ENCODE measurements around the gene RNF213. TPM values are rescaled to one million over a fixed set of nuclear protein-coding genes. Genes with fewer than 3 reads are reported as not detected.
"Not testable (repeated sequence)": the region's sequence is repeated elsewhere in the genome, so short reads cannot be mapped to it uniquely, and the experiment has no call there.

The RNF213 gene
- total and polyA plus RNA-seq, 4 donors: 45.1 to 78.3 (median 59.3) TPM

GRCh38 chr17:80319262-80319998 lies 58.8 kb downstream of the RNF213 start:
- WGBS (ENCODE audit: insufficient coverage): 87% methylated on average over 20 of the region's 22 CpGs
- H3K27ac ChIP-seq (ENCODE audit: low read depth, low read length): no peak overlapping the region
- H3K27me3 ChIP-seq (ENCODE audit: control insufficient read depth, insufficient read depth, low read length): no peaks in the 10 kb centered on the region
- peaks cover 42% of the 10 kb centered on the region for H3K36me3 ChIP-seq (ENCODE audit: control insufficient read depth, insufficient read depth, low read length)
- H3K4me3 ChIP-seq (ENCODE audit: low read depth, low read length): no peak overlapping the region
- H3K9me3 ChIP-seq (ENCODE audit: control insufficient read depth, insufficient read depth, low read length): no peaks in the 10 kb centered on the region
- H3K4me1 ChIP-seq (ENCODE audit: control insufficient read depth, insufficient read depth, low read length): no peaks in the 10 kb centered on the region
- peak in 1 of 6 donors; percentile 3 for DNase-seq (ENCODE audit: low read depth in 4 of 6, low spot score in 6 of 6)

GRCh38 chr17:80319999-80320344 lies 59.3 kb downstream of the RNF213 start:
- peaks cover 43% of the 10 kb centered on the region for H3K36me3 ChIP-seq (ENCODE audit: control insufficient read depth, insufficient read depth, low read length)

GRCh38 chr17:80320496-80320895 lies 59.8 kb downstream of the RNF213 start:
- Histone ChIP-seq H3K9me3 (ENCODE audit: control insufficient read depth, insufficient read depth, low read length) (no peaks in the 10 kb centered on the region), H3K27me3 (ENCODE audit: control insufficient read depth, insufficient read depth, low read length) (no peaks in the 10 kb centered on the region), H3K27ac (ENCODE audit: low read depth, low read length) (no peak overlapping the region), H3K36me3 (ENCODE audit: control insufficient read depth, insufficient read depth, low read length) (peaks cover 45% of the 10 kb centered on the region), H3K4me1 (ENCODE audit: control insufficient read depth, insufficient read depth, low read length) (no peaks in the 10 kb centered on the region), H3K4me3 (ENCODE audit: low read depth, low read length) (no peak overlapping the region)
- no peak for DNase-seq (ENCODE audit: low read depth in 4 of 6, low spot score in 6 of 6)
- WGBS (ENCODE audit: insufficient coverage): 95% methylated on average over 10 of the region's 15 CpGs

More at GRCh38 chr17:80319999-80320344, 59.3 kb downstream of the RNF213 start:
- H3K27ac ChIP-seq (ENCODE audit: low read depth, low read length): no peak overlapping the region
- no peaks in the 10 kb centered on the region for H3K4me1 ChIP-seq (ENCODE audit: control insufficient read depth, insufficient read depth, low read length)
- H3K9me3 ChIP-seq (ENCODE audit: control insufficient read depth, insufficient read depth, low read length): no peaks in the 10 kb centered on the region
- WGBS (ENCODE audit: insufficient coverage): 85% methylated on average over 3 of the region's 4 CpGs
- H3K27me3 ChIP-seq (ENCODE audit: control insufficient read depth, insufficient read depth, low read length): no peaks in the 10 kb centered on the region
- no peak for DNase-seq (ENCODE audit: low read depth in 4 of 6, low spot score in 6 of 6)
- no peak overlapping the region for H3K4me3 ChIP-seq (ENCODE audit: low read depth, low read length)

DNA sequence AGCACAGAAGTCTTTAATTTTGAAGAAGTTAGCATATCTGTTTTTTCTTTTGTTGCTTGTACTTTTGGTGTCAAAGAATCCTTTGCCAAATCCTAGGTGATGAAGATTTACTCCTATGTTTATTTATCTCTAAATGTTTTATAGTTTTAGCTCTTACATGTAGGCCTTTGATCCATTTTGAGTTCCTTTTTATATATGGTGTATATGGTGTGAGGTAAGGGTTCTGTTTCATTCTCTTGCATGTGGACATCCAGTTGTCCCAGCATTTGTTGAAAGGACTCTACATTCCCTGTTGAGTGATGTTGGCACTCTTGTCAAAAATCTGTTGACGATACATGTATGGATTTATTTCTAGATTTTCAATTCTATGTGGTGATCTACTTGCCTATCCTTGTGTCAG lies 62.2 kb downstream of the RNF213 start:
- DNase-seq (ENCODE audit: low read depth in 4 of 6, low spot score in 6 of 6): no peak
- Histone ChIP-seq H3K9me3 (ENCODE audit: control insufficient read depth, insufficient read depth, low read length) (no peaks in the 10 kb centered on the region), H3K27ac (ENCODE audit: low read depth, low read length) (no peak overlapping the region), H3K36me3 (ENCODE audit: control insufficient read depth, insufficient read depth, low read length) (peaks cover 26% of the 10 kb centered on the region), H3K4me3 (ENCODE audit: low read depth, low read length) (no peak overlapping the region), H3K27me3 (ENCODE audit: control insufficient read depth, insufficient read depth, low read length) (no peaks in the 10 kb centered on the region), H3K4me1 (ENCODE audit: control insufficient read depth, insufficient read depth, low read length) (no peaks in the 10 kb centered on the region)
- no CpG with 5 or more reads among the region's 1 CpG for WGBS (ENCODE audit: insufficient coverage)

- H3K4me3 ChIP-seq (ENCODE audit: low read depth, low read length): no peak overlapping the region
- H3K9me3 ChIP-seq (ENCODE audit: control insufficient read depth, insufficient read depth, low read length): no peaks in the 10 kb centered on the region
- no CpG with 5 or more reads among the region's 3 CpGs for WGBS (ENCODE audit: insufficient coverage)
- H3K27me3 ChIP-seq (ENCODE audit: control insufficient read depth, insufficient read depth, low read length): no peaks in the 10 kb centered on the region
- H3K4me1 ChIP-seq (ENCODE audit: control insufficient read depth, insufficient read depth, low read length): no peaks in the 10 kb centered on the region
- peaks cover 19% of the 10 kb centered on the region for H3K36me3 ChIP-seq (ENCODE audit: control insufficient read depth, insufficient read depth, low read length)
- DNase-seq (ENCODE audit: low read depth in 4 of 6, low spot score in 6 of 6): no peak
- H3K27ac ChIP-seq (ENCODE audit: low read depth, low read length): no peak overlapping the region
Measured at GRCh38 chr17:80323982-80324381, 63.3 kb downstream of the RNF213 start.

DNA sequence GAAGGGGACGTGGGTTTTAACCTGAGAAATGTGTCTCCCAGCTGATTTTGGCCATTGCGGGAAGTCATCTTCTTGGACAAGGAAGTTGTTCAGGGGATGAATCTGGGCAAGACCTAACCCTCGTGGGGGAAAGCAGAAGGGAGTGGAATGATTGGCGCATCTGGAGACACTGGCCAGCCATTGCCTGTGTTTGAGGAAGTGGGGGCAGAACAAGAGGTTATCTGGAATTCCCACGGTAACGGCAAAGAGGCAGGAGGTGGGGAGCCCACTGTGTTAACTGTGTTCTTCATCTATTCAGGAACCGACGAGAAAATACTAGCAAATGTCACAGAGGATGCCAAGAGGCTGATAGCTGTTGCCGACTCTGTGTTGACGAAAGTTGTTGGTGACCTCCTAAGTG lies 66.9 kb downstream of the RNF213 start:
- H3K36me3 ChIP-seq (ENCODE audit: control insufficient read depth, insufficient read depth, low read length): peaks cover 21% of the 10 kb centered on the region

GRCh38 chr17:80328634-80329380 lies 68.2 kb downstream of the RNF213 start:
- H3K4me1 ChIP-seq (ENCODE audit: control insufficient read depth, insufficient read depth, low read length): no peaks in the 10 kb centered on the region
- H3K9me3 ChIP-seq (ENCODE audit: control insufficient read depth, insufficient read depth, low read length): no peaks in the 10 kb centered on the region
- H3K27ac ChIP-seq (ENCODE audit: low read depth, low read length): no peak overlapping the region
- H3K27me3 ChIP-seq (ENCODE audit: control insufficient read depth, insufficient read depth, low read length): no peaks in the 10 kb centered on the region
- H3K4me3 ChIP-seq (ENCODE audit: low read depth, low read length): no peak overlapping the region
- peaks cover 23% of the 10 kb centered on the region for H3K36me3 ChIP-seq (ENCODE audit: control insufficient read depth, insufficient read depth, low read length)
- 87% methylated on average over 19 of the region's 21 CpGs for WGBS (ENCODE audit: insufficient coverage)
- no peak for DNase-seq (ENCODE audit: low read depth in 4 of 6, low spot score in 6 of 6)

More for the DNA sequence above, 66.9 kb downstream of the RNF213 start:
- no peaks in the 10 kb centered on the region for H3K27me3 ChIP-seq (ENCODE audit: control insufficient read depth, insufficient read depth, low read length)
- WGBS (ENCODE audit: insufficient coverage): 75% methylated on average over 10 of the region's 10 CpGs
- H3K4me3 ChIP-seq (ENCODE audit: low read depth, low read length): no peak overlapping the region
- H3K4me1 ChIP-seq (ENCODE audit: control insufficient read depth, insufficient read depth, low read length): no peaks in the 10 kb centered on the region
- no peak for DNase-seq (ENCODE audit: low read depth in 4 of 6, low spot score in 6 of 6)
- H3K9me3 ChIP-seq (ENCODE audit: control insufficient read depth, insufficient read depth, low read length): no peaks in the 10 kb centered on the region
- H3K27ac ChIP-seq (ENCODE audit: low read depth, low read length): no peak overlapping the region

DNA sequence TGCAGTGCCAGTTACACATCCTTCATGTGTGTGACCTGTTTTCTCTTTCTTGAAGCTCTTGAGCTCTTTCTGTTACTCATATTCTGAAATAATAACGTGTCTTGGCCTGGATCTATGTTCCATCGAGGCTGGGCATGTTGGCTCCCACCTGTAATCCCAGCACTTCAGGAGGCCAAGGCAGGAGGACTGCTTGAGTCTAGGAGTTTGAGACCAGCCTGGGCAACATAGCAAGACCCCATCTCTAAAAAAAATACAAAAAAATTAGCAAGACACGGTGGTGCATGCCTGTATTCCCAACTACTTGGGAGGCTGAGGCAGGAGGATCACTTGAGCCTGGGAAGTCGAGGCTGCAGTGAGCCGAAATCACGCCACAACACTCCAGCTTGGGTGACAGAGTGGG lies 68.8 kb downstream of the RNF213 start:
- not testable (repeated sequence) for H3K4me1 ChIP-seq (ENCODE audit: control insufficient read depth, insufficient read depth, low read length); DNase-seq (ENCODE audit: low read depth in 4 of 6, low spot score in 6 of 6); H3K27ac ChIP-seq (ENCODE audit: low read depth, low read length); H3K4me3 ChIP-seq (ENCODE audit: low read depth, low read length); H3K27me3 ChIP-seq (ENCODE audit: control insufficient read depth, insufficient read depth, low read length); H3K9me3 ChIP-seq (ENCODE audit: control insufficient read depth, insufficient read depth, low read length)
- H3K36me3 ChIP-seq (ENCODE audit: control insufficient read depth, insufficient read depth, low read length): peaks cover 29% of the 10 kb centered on the region
- WGBS (ENCODE audit: insufficient coverage): 89% methylated on average over 3 of the region's 6 CpGs

DNA sequence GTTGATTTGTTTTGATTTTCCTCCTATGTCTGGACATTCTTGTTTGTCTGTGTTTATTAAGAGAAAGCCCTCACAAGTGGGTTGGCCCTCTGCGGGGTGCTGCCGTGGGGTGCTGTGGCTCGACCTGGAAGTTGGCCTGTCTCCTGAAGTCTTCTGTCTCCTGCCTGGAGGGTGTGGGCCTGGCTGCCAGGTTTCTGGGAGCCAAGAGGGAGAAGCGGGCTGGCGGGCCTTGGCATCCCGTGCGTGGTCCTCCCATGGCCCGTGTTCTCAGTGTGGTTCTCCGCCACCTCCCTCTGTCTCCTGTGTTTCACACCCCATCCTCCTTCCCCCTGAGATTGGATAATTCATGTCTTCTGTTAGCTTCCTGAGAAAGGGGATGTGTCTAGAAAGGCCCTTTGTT lies 69.6 kb downstream of the RNF213 start:
- H3K4me3 ChIP-seq (ENCODE audit: low read depth, low read length): no peak overlapping the region
- H3K27me3 ChIP-seq (ENCODE audit: control insufficient read depth, insufficient read depth, low read length): no peaks in the 10 kb centered on the region
- no peak overlapping the region for H3K27ac ChIP-seq (ENCODE audit: low read depth, low read length)
- H3K4me1 ChIP-seq (ENCODE audit: control insufficient read depth, insufficient read depth, low read length): no peaks in the 10 kb centered on the region
- H3K9me3 ChIP-seq (ENCODE audit: control insufficient read depth, insufficient read depth, low read length): no peaks in the 10 kb centered on the region
- DNase-seq (ENCODE audit: low read depth in 4 of 6, low spot score in 6 of 6): no peak
- peaks cover 29% of the 10 kb centered on the region for H3K36me3 ChIP-seq (ENCODE audit: control insufficient read depth, insufficient read depth, low read length)
- 89% methylated on average over 3 of the region's 9 CpGs for WGBS (ENCODE audit: insufficient coverage)

DNA sequence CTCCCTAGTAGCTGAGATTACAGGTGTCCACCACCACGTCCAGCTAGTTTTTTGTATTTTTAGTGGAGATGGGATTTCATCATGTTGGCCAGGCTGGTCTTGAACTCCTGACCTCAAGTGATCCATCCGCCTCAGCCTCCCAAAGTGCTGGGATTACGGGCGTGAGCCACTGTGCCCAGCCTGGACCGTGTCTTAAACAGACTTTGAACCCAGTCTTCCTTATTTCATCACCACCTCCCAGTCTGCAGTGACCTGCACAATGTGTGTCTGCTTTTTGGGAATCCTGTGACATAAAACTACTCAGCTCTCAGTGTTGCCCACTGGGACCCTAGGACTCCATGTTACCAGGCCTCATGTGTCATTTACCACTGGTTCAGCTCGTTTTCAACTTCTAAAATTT lies 70.3 kb downstream of the RNF213 start:
- H3K4me1 ChIP-seq (ENCODE audit: control insufficient read depth, insufficient read depth, low read length); DNase-seq (ENCODE audit: low read depth in 4 of 6, low spot score in 6 of 6); H3K27ac ChIP-seq (ENCODE audit: low read depth, low read length); H3K27me3 ChIP-seq (ENCODE audit: control insufficient read depth, insufficient read depth, low read length); H3K4me3 ChIP-seq (ENCODE audit: low read depth, low read length); H3K9me3 ChIP-seq (ENCODE audit: control insufficient read depth, insufficient read depth, low read length): not testable (repeated sequence)
- peaks cover 29% of the 10 kb centered on the region for H3K36me3 ChIP-seq (ENCODE audit: control insufficient read depth, insufficient read depth, low read length)
- 93% methylated on average over 4 of the region's 6 CpGs for WGBS (ENCODE audit: insufficient coverage)

All from spinal cord (tissue), 10 donors.